Gastroesophageal sphincter (tissue), 4 donors: Measurements from ENCODE around the gene SLC10A3. TPM values are rescaled to one million over a fixed set of nuclear protein-coding genes. Genes with fewer than 3 reads are reported as not detected.

Source experiments
- ATAC-seq: fragments of 150-250 bp; one replicate; pipeline ENCODE4 v1.9.1; 2016; ENCODE audit warnings: mild to moderate bottlenecking, moderate library complexity
- H3K27ac ChIP-seq, 4 donors: fragments of 200-600 bp; sonication (generic) in 3 of 4; 1 replicate in 3 of 4; 2 replicates in 1 of 4; pipeline ENCODE4 v1.5.1; 2016 to 2019
- H3K27me3 ChIP-seq: fragments of 200-600 bp; sonication (generic); one replicate; pipeline ENCODE4 v1.5.1; 2019
- H3K36me3 ChIP-seq, 2 donors: fragments of 200-600 bp; sonication (generic); one replicate each; pipeline ENCODE4 v1.5.1; 2019; ENCODE audit warnings: control low read depth in 1 of 2
- H3K4me1 ChIP-seq, 3 donors: fragments of 200-600 bp; sonication (generic); 1 replicate in 2 of 3; 2 replicates in 1 of 3; pipeline ENCODE4 v1.5.1; 2016 to 2019; ENCODE audit warnings: control low read depth in 2 of 3
- H3K4me3 ChIP-seq, 2 donors: fragments of 200-600 bp; sonication (generic); one replicate each; pipeline ENCODE4 v1.5.1; 2019; ENCODE audit warnings: mild to moderate bottlenecking in 1 of 2, moderate library complexity in 1 of 2
- H3K9me3 ChIP-seq, 3 donors: fragments of 200-600 bp; sonication (generic); one replicate each; pipeline ENCODE4 v1.5.1; 2017 to 2019; ENCODE audit warnings: control low read depth in 2 of 3
- EP300 ChIP-seq: sonication (generic); formaldehyde crosslinking; IDR thresholded peaks from one replicate; pipeline ENCODE4 v1.6.1; 2017; ENCODE audit warnings: antibody characterized with exemption, mild to moderate bottlenecking
- POLR2A ChIP-seq, 2 donors: fragments of 450-650 bp; IDR thresholded peaks; one replicate each; pipeline ENCODE4 v1.6.1; 2017; ENCODE audit warnings: antibody characterized with exemption in 2 of 2, mild to moderate bottlenecking in 2 of 2, moderate library complexity in 1 of 2
- POLR2AphosphoS5 ChIP-seq: sonication (generic); formaldehyde crosslinking; IDR thresholded peaks from one replicate; pipeline ENCODE4 v1.6.1; 2017; ENCODE audit warnings: antibody characterized with exemption
- WGBS, 2 donors: methylation state at CpG; one replicate each; pipeline ENCODE4 v1.1.5; 2018; ENCODE audit warnings: low coverage in 1 of 2; 5-methylcytosine and 5-hydroxymethylcytosine counted together
- total RNA-seq, 4 donors: library from RNA; depleted of rRNA; stranded (reverse); fragments of >200 nt; gene quantifications; one replicate each; pipeline ENCODE4 v1.1.0, GENCODE V29; 2016
- TF ChIP-seq, protein P1 (sequence below), 4 experiments: fragments of 200-600 bp in 2 of 4; fragments of 450-650 bp in 2 of 4; sonication (generic) in 1 of 4; IDR thresholded peaks; one replicate each; pipeline ENCODE4 v1.5.1; 2017 to 2019; ENCODE audit warnings: antibody characterized with exemption in 4 of 4, mild to moderate bottlenecking in 2 of 4, moderate library complexity in 2 of 4

The SLC10A3 gene
- total RNA-seq, 4 donors from 2014 or later: 21.7 to 40.0 (median 31.8) TPM

DNA sequence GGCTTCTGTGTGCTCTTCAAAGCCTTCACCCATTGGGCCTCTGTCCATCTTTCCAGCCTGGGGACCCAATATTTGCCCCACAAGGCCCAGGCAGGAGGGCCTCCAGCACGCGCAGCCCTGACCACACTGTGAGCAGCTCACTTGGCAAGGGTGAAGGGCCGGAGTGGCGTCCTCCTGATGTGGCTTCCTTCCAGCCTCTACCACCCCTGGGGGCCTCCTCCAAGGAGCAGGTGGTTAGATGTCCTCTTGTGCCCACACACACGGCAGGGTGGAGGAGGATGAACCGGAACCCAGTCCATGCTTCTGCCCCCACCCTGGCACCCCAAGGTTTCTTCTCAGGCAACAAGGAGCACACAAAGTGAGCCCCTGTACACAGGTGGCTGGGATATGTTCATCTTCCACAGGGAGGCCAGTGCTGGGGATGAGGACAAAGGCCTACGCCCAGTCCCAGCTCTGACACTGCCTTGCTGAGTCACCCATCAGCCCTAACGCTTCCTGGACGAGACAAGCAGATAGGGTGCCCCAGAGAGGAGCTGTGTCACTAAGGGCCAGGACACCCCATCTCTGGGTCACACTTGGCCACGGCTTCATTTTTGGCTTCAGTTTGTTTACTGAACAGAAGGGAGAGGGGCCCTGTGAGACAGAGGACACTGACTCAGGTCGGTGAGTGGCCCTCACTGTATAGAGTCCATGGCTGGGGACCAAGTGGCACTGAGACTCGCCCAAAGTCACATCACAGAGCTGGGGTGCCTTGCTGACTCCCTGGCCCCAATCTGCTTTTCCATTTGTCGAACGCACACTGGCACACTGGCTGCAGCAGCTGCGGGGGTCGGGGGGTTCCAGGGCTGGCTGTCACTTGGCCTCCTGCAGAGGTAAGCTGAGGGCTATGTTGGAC lies 5.9 kb downstream of the SLC10A3 start:
- Histone ChIP-seq H3K27me3 (no peaks in the 10 kb centered on the region), H3K9me3 (no peaks in the 10 kb centered on the region), H3K36me3 (peaks cover 0 to 25% of the 10 kb centered on the region in 2 donors), H3K27ac (peak overlapping the region in 3 of 4 donors; percentile 7 to 90 (median 84)), H3K4me1 (peaks cover 0 to 48% (median 4%) of the 10 kb centered on the region in 3 donors), H3K4me3 (no peak overlapping the region)
- no peak for ATAC-seq
- TF ChIP-seq POLR2AphosphoS5 (no peak), POLR2A (IDR thresholded peaks at IDR 0.05) (no peak), EP300 (no peak)
- TF ChIP-seq, protein P1, sequence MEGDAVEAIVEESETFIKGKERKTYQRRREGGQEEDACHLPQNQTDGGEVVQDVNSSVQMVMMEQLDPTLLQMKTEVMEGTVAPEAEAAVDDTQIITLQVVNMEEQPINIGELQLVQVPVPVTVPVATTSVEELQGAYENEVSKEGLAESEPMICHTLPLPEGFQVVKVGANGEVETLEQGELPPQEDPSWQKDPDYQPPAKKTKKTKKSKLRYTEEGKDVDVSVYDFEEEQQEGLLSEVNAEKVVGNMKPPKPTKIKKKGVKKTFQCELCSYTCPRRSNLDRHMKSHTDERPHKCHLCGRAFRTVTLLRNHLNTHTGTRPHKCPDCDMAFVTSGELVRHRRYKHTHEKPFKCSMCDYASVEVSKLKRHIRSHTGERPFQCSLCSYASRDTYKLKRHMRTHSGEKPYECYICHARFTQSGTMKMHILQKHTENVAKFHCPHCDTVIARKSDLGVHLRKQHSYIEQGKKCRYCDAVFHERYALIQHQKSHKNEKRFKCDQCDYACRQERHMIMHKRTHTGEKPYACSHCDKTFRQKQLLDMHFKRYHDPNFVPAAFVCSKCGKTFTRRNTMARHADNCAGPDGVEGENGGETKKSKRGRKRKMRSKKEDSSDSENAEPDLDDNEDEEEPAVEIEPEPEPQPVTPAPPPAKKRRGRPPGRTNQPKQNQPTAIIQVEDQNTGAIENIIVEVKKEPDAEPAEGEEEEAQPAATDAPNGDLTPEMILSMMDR (IDR thresholded peaks at IDR 0.05): no peak
- WGBS, 2 donors: 80% methylated on average over 2 of the region's 16 CpGs; no CpG with 5 or more reads in 1 of the 2 donors

GRCh38 chrX:154483325-154483724 lies 7.1 kb downstream of the SLC10A3 start:
- no peaks in the 10 kb centered on the region for H3K27me3 ChIP-seq
- no peak overlapping the region for H3K4me3 ChIP-seq
- no peak for ATAC-seq
- no peaks in the 10 kb centered on the region for H3K9me3 ChIP-seq
- peaks cover 0 to 19% of the 10 kb centered on the region in 2 donors for H3K36me3 ChIP-seq
- WGBS, 2 donors: 70 to 90% methylated on average over 2 to 4 of the region's 7 CpGs
- peaks cover 0 to 37% (median 7%) of the 10 kb centered on the region in 3 donors for H3K4me1 ChIP-seq
- TF ChIP-seq, protein P1 (IDR thresholded peaks at IDR 0.05): no peak
- TF ChIP-seq POLR2AphosphoS5: no peak
- H3K27ac ChIP-seq: no peak overlapping the region

DNA sequence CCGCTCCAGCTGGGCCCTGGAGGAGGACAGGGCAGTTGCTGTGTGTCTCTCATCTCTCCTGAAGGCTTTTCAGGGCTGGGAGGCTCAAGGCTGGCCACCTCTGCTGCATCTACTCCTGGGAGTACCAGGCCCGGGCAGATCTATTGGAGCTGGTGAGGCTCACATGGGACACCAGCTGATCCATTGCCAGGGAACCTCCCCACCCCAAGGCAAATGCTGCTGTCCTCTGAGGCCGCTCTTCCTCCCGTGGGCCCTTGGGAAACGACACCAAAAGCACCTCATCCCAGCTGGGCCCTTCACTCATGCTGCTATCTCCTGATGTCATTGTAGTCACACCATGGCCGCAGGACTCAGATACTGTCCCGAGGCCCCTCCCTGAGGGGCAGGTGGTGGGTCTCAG lies 7.6 kb downstream of the SLC10A3 start:
- 68% methylated on average over 3 of the region's 7 CpGs; no CpG with 5 or more reads in 1 of the 2 donors for WGBS, 2 donors
- Histone ChIP-seq H3K27ac (no peak overlapping the region), H3K9me3 (no peaks in the 10 kb centered on the region), H3K4me1 (peaks cover 0 to 38% (median 7%) of the 10 kb centered on the region in 3 donors), H3K27me3 (no peaks in the 10 kb centered on the region), H3K36me3 (peaks cover 0 to 14% of the 10 kb centered on the region in 2 donors), H3K4me3 (no peak overlapping the region)
- no peak for ATAC-seq
- TF ChIP-seq POLR2A (IDR thresholded peaks at IDR 0.05) (no peak), EP300 (no peak), POLR2AphosphoS5 (no peak)
- TF ChIP-seq, protein P1 (IDR thresholded peaks at IDR 0.05): no peak

DNA sequence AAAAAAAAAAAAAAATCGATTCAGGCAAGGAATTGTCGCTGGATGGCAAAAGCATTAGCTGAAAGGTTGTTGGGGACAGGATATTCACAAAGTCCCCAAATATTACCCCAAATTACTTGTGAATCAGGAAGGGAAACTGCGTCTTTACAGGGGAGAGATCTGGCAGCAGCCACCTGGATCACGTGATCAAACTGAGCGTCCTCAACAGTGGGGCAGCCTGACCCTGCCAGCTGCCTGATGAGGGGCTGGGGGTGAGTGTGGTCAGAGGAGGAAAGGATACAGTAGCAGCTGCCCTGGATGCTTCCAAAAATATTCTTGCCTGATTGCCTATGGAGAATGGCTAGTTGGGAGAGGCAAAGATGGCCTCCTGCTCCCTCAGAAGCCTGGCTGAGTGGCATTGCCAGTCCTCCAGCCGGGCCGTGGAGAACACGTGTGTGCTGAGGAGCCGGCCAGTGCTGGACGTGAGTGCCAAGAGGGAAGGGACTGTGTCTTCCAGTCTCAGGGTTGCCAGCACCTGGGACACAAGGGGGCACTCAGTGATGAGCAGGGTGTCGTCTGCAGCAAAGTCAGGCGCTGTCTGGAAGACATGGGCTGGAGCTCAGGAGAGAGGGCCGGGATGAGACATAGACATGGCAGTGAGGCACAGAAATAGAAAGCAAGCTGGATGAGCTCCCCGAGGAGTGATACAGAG lies 8.4 kb downstream of the SLC10A3 start:
- WGBS, 2 donors: 66 to 78% methylated on average over 5 to 6 of the region's 14 CpGs
- ATAC-seq: no peak
- Histone ChIP-seq H3K4me1 (peaks cover 0 to 34% (median 7%) of the 10 kb centered on the region in 3 donors), H3K9me3 (no peaks in the 10 kb centered on the region), H3K36me3 (peaks cover 0 to 9% of the 10 kb centered on the region in 2 donors), H3K4me3 (no peak overlapping the region), H3K27me3 (no peaks in the 10 kb centered on the region), H3K27ac (no peak overlapping the region)
- TF ChIP-seq, protein P1 (IDR thresholded peaks at IDR 0.05): no peak
- TF ChIP-seq POLR2AphosphoS5 (no peak), POLR2A (IDR thresholded peaks at IDR 0.05) (no peak), EP300 (no peak)
